HG03097 (cell line): ENCODE results near the gene KIF4B.
"Not testable (repeated sequence)": the region's sequence is repeated elsewhere in the genome, so short reads cannot be mapped to it uniquely, and the experiment has no call there.

ENCODE experiments used
- ATAC-seq: cut with Tn5 transposase; IDR thresholded peaks from one replicate; pipeline ENCODE4 v1.9.1; 2021; ENCODE audit not compliant: unreplicated experiment, low FRiP score

KIF4B gene

GRCh38 chr5:155006265-155006664, 7.3 kb upstream of the KIF4B start:
- ATAC-seq = not testable (repeated sequence)

GRCh38 chr5:155008669-155009068, 4.9 kb upstream of the KIF4B start:
- ATAC-seq = no peak

GRCh38 chr5:155010881-155011280, 2.7 kb upstream of the KIF4B start:
- ATAC-seq = no peak

GRCh38 chr5:155015239-155015638, 1.7 kb downstream of the KIF4B start:
- no peak for ATAC-seq

- peak; percentile 81 for ATAC-seq
Measured at GRCh38 chr5:155017610-155018009, 4.1 kb downstream of the KIF4B start.

GRCh38 chr5:155019601-155020226, 6.2 kb downstream of the KIF4B start:
- no peak for ATAC-seq

- no peak for ATAC-seq
Measured at GRCh38 chr5:155021842-155022241, 8.3 kb downstream of the KIF4B start.

GRCh38 chr5:155023320-155023719, 9.8 kb downstream of the KIF4B start:
- ATAC-seq = no peak

- ATAC-seq = no peak
Measured at GRCh38 chr5:155024015-155024414, 10.5 kb downstream of the KIF4B start.

- no peak for ATAC-seq
Measured at GRCh38 chr5:155025895-155026294, 12.3 kb downstream of the KIF4B start.

- ATAC-seq = no peak
Measured at GRCh38 chr5:155027993-155028629, 14.6 kb downstream of the KIF4B start.

GRCh38 chr5:155029240-155029639, 15.7 kb downstream of the KIF4B start:
- no peak for ATAC-seq

GRCh38 chr5:155034145-155034744, 20.7 kb downstream of the KIF4B start:
- not testable (repeated sequence) for ATAC-seq

- ATAC-seq = not testable (repeated sequence)
Measured at GRCh38 chr5:155035087-155035486, 21.5 kb downstream of the KIF4B start.

GRCh38 chr5:155040984-155041653, 27.6 kb downstream of the KIF4B start:
- no peak for ATAC-seq

GRCh38 chr5:155044591-155044990, 31.0 kb downstream of the KIF4B start:
- no peak for ATAC-seq

- ATAC-seq = no peak
Measured at GRCh38 chr5:155046591-155046990, 33.0 kb downstream of the KIF4B start.

GRCh38 chr5:155047818-155048217, 34.3 kb downstream of the KIF4B start:
- ATAC-seq = no peak

GRCh38 chr5:155049569-155050383, 36.2 kb downstream of the KIF4B start:
- ATAC-seq = no peak

GRCh38 chr5:155050384-155051019, 36.9 kb downstream of the KIF4B start:
- no peak for ATAC-seq
